ENCODE data around the gene ISM1. TPM values are rescaled to one million over a fixed set of nuclear protein-coding genes. Genes with fewer than 3 reads are reported as not detected.

ISM1 gene
- total and polyA plus RNA-seq, 2 of the 13 experiments (the other 11 are each of a cell fraction or from before 2014, with no cell fraction given), result 0.40 to 1.4 TPM

DNA sequence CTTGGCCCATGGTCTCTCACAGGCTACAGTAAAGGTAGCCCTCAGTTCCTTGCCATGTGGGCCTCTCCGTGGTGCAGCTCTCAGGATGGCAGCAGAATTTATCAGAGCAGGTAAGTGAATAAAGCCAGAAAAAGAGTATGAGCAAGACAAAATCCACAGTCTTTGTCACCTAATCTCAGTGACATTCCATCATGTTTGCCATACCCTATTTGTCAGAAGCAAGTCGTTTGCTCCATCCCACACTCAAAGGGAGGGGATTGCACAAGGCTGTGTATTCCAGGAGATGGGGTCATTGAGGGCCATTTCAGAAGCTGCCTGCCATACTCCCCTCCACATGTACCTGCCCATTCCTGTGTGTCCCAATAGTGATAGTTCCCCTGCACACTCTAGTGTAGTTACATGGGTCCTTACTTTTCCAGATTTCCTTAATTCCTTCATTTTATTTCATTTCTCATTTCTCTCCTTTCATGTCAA lies 24.2 kb downstream of the ISM1 start (continued):
- TF ChIP-seq, protein P1, sequence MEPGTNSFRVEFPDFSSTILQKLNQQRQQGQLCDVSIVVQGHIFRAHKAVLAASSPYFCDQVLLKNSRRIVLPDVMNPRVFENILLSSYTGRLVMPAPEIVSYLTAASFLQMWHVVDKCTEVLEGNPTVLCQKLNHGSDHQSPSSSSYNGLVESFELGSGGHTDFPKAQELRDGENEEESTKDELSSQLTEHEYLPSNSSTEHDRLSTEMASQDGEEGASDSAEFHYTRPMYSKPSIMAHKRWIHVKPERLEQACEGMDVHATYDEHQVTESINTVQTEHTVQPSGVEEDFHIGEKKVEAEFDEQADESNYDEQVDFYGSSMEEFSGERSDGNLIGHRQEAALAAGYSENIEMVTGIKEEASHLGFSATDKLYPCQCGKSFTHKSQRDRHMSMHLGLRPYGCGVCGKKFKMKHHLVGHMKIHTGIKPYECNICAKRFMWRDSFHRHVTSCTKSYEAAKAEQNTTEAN (CRISPR knock-in tag; conservative IDR thresholded peaks at IDR 0.05), result peak; percentile 55; the same call in 1 of the 2 replicates
- TF ChIP-seq REPIN1 (CRISPR knock-in tag; IDR thresholded peaks at IDR 0.05; ENCODE audit: borderline replicate concordance, low read depth) (no peak), EP300 (IDR thresholded peaks at IDR 0.05; ENCODE audit: low read depth in 2 of 2, low read length in 2 of 2) (peak; percentile 84 to 93; a peak in 3 of 4 replicates), EP300 (CRISPR knock-in tag; IDR thresholded peaks at IDR 0.05; ENCODE audit: borderline replicate concordance) (peak; percentile 92), SOX13 (IDR thresholded peaks at IDR 0.05) (peak; percentile 66; the same call in 1 of the 2 replicates), SOX13 (CRISPR knock-in tag; conservative IDR thresholded peaks at IDR 0.05 in 1 of 2, IDR thresholded peaks at IDR 0.05 in 1 of 2) (peak in 1 of 2 experiments; percentile 97; a peak in 2 of 4 replicates), NCOA1 (CRISPR knock-in tag; IDR thresholded peaks at IDR 0.05) (no peak), KLF13 (CRISPR knock-in tag; IDR thresholded peaks at IDR 0.05) (no peak), WIZ (CRISPR knock-in tag; IDR thresholded peaks at IDR 0.05) (no peak), GLI4 (CRISPR knock-in tag; IDR thresholded peaks at IDR 0.05; ENCODE audit: borderline replicate concordance) (no peak), ZNF225 (CRISPR knock-in tag; IDR thresholded peaks at IDR 0.05) (no peak), ZNF329 (CRISPR knock-in tag; IDR thresholded peaks at IDR 0.05; ENCODE audit: low read depth) (no peak), POLR2G (IDR thresholded peaks at IDR 0.05; ENCODE audit: low read depth, low read length) (peak; percentile 42; the same call in 1 of the 2 replicates), MEIS2 (CRISPR knock-in tag; IDR thresholded peaks at IDR 0.05) (peak; percentile 45; the same call in 1 of the 2 replicates), FOXA3 (CRISPR knock-in tag; IDR thresholded peaks at IDR 0.05) (peak; percentile 93), HNRNPL (IDR thresholded peaks at IDR 0.05; ENCODE audit: low read depth, low read length) (no peak), RCOR2 (CRISPR knock-in tag; IDR thresholded peaks at IDR 0.05) (peak; percentile 89), IRX3 (CRISPR knock-in tag; IDR thresholded peaks at IDR 0.05; ENCODE audit: borderline replicate concordance, low read depth) (no peak), BHLHE40 (IDR thresholded peaks at IDR 0.05; ENCODE audit: low read length) (peak; percentile 76)
- TF ChIP-seq, protein P2, sequence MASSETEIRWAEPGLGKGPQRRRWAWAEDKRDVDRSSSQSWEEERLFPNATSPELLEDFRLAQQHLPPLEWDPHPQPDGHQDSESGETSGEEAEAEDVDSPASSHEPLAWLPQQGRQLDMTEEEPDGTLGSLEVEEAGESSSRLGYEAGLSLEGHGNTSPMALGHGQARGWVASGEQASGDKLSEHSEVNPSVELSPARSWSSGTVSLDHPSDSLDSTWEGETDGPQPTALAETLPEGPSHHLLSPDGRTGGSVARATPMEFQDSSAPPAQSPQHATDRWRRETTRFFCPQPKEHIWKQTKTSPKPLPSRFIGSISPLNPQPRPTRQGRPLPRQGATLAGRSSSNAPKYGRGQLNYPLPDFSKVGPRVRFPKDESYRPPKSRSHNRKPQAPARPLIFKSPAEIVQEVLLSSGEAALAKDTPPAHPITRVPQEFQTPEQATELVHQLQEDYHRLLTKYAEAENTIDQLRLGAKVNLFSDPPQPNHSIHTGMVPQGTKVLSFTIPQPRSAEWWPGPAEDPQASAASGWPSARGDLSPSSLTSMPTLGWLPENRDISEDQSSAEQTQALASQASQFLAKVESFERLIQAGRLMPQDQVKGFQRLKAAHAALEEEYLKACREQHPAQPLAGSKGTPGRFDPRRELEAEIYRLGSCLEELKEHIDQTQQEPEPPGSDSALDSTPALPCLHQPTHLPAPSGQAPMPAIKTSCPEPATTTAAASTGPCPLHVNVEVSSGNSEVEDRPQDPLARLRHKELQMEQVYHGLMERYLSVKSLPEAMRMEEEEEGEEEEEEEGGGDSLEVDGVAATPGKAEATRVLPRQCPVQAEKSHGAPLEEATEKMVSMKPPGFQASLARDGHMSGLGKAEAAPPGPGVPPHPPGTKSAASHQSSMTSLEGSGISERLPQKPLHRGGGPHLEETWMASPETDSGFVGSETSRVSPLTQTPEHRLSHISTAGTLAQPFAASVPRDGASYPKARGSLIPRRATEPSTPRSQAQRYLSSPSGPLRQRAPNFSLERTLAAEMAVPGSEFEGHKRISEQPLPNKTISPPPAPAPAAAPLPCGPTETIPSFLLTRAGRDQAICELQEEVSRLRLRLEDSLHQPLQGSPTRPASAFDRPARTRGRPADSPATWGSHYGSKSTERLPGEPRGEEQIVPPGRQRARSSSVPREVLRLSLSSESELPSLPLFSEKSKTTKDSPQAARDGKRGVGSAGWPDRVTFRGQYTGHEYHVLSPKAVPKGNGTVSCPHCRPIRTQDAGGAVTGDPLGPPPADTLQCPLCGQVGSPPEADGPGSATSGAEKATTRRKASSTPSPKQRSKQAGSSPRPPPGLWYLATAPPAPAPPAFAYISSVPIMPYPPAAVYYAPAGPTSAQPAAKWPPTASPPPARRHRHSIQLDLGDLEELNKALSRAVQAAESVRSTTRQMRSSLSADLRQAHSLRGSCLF (CRISPR knock-in tag; IDR thresholded peaks at IDR 0.05; ENCODE audit: borderline replicate concordance), result no peak
- TF ChIP-seq, protein P3, sequence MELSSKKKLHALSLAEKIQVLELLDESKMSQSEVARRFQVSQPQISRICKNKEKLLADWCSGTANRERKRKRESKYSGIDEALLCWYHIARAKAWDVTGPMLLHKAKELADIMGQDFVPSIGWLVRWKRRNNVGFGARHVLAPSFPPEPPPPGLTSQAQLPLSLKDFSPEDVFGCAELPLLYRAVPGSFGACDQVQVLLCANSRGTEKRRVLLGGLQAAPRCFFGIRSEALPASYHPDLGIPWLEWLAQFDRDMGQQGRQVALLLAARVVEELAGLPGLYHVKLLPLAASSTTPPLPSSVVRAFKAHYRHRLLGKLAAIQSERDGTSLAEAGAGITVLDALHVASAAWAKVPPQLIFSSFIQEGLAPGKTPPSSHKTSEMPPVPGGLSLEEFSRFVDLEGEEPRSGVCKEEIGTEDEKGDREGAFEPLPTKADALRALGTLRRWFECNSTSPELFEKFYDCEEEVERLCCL (CRISPR knock-in tag; IDR thresholded peaks at IDR 0.05; ENCODE audit: borderline replicate concordance), result no peak

Data from HepG2 (cell line).